Glutamatergic neuron (in vitro differentiated cells): ENCODE measurements around the gene APMAP. TPM values are rescaled to one million over a fixed set of nuclear protein-coding genes. Genes with fewer than 3 reads are reported as not detected.

Experiments
- DNase-seq: peaks from one replicate; pipeline ENCODE4 v3.0.0; 2022
- H3K27ac Mint-ChIP-seq: one replicate; pipeline ENCODE4 v1.8.0; 2020; ENCODE audit warnings: mild to moderate bottlenecking, mixed read lengths, inconsistent platforms; ENCODE audit not compliant: unreplicated experiment
- H3K27me3 Mint-ChIP-seq: one replicate; pipeline ENCODE4 v1.8.0; 2020; ENCODE audit warnings: mild to moderate bottlenecking, moderate library complexity, mixed read lengths, inconsistent platforms; ENCODE audit not compliant: unreplicated experiment
- H3K36me3 Mint-ChIP-seq: one replicate; pipeline ENCODE4 v1.8.0; 2020; ENCODE audit warnings: mild to moderate bottlenecking, mixed read lengths, inconsistent platforms; ENCODE audit not compliant: unreplicated experiment
- H3K4me1 Mint-ChIP-seq: one replicate; pipeline ENCODE4 v1.8.0; 2020; ENCODE audit warnings: mild to moderate bottlenecking, low read depth, mixed read lengths, inconsistent platforms; ENCODE audit not compliant: unreplicated experiment
- H3K4me3 Mint-ChIP-seq: one replicate; pipeline ENCODE4 v1.8.0; 2020; ENCODE audit warnings: mild to moderate bottlenecking, mixed read lengths, inconsistent platforms; ENCODE audit not compliant: unreplicated experiment
- H3K9me3 Mint-ChIP-seq: one replicate; pipeline ENCODE4 v1.8.0; 2020; ENCODE audit warnings: mild to moderate bottlenecking, moderate library complexity, mixed read lengths, inconsistent platforms; ENCODE audit not compliant: unreplicated experiment
- CTCF ChIP-seq: fragments of 200-600 bp; sonication (generic); IDR thresholded peaks from one replicate; pipeline ENCODE4 v1.5.0; 2021; ENCODE audit not compliant: partially characterized antibody, unreplicated experiment
- total RNA-seq: library from RNA; stranded (reverse); fragmentation: NEBNext Ultra II Directional; extraction: Animal tissue kit (Norgen Biotek cat#: 25700); gene quantifications from one replicate; pipeline ENCODE4 v1.2.1, GENCODE V29; 2021; ENCODE audit not compliant: unreplicated experiment

The APMAP gene
- total RNA-seq, 1 donor from 2014 or later = 218 TPM

- no peak overlapping the region for H3K27ac Mint-ChIP-seq
- no peak for TF ChIP-seq CTCF
- no peaks in the 10 kb centered on the region for H3K4me1 Mint-ChIP-seq
- H3K4me3 Mint-ChIP-seq = no peak overlapping the region
- H3K36me3 Mint-ChIP-seq = no peaks in the 10 kb centered on the region
- no peaks in the 10 kb centered on the region for H3K9me3 Mint-ChIP-seq
- no peak for DNase-seq
- peaks cover 5% of the 10 kb centered on the region for H3K27me3 Mint-ChIP-seq
These were observed 7.8 kb upstream of the APMAP start for GRCh38 chr20:25000268-25000801.

- no peak for DNase-seq
- H3K27ac Mint-ChIP-seq = no peak overlapping the region
- H3K9me3 Mint-ChIP-seq = no peaks in the 10 kb centered on the region
- TF ChIP-seq CTCF = no peak
- H3K4me1 Mint-ChIP-seq = peaks cover 7% of the 10 kb centered on the region
- H3K27me3 Mint-ChIP-seq = peaks cover 5% of the 10 kb centered on the region
- no peaks in the 10 kb centered on the region for H3K36me3 Mint-ChIP-seq
- H3K4me3 Mint-ChIP-seq = no peak overlapping the region
These were observed 7.0 kb upstream of the APMAP start for GRCh38 chr20:24999568-24999967.

- peaks cover 6% of the 10 kb centered on the region for H3K27me3 Mint-ChIP-seq
- no peaks in the 10 kb centered on the region for H3K36me3 Mint-ChIP-seq
- no peak for DNase-seq
- no peak for TF ChIP-seq CTCF
- H3K4me1 Mint-ChIP-seq = peaks cover 9% of the 10 kb centered on the region
- no peak overlapping the region for H3K27ac Mint-ChIP-seq
- H3K9me3 Mint-ChIP-seq = no peaks in the 10 kb centered on the region
- H3K4me3 Mint-ChIP-seq = no peak overlapping the region
These were observed 6.3 kb upstream of the APMAP start for GRCh38 chr20:24998631-24999445.

- peaks cover 6% of the 10 kb centered on the region for H3K27me3 Mint-ChIP-seq
- peaks cover 9% of the 10 kb centered on the region for H3K4me1 Mint-ChIP-seq
- no peak for DNase-seq
- no peaks in the 10 kb centered on the region for H3K9me3 Mint-ChIP-seq
- no peak for TF ChIP-seq CTCF
- H3K27ac Mint-ChIP-seq = no peak overlapping the region
- no peaks in the 10 kb centered on the region for H3K36me3 Mint-ChIP-seq
- H3K4me3 Mint-ChIP-seq = no peak overlapping the region
These were observed 5.6 kb upstream of the APMAP start for GRCh38 chr20:24998121-24998520.
